OCI-LY3 (cell line): Measurements from ENCODE around the gene ICAM2.
A peak's percentile ranks its signal among the peaks of the same experiment; 100 is the strongest.

Experiments
- H2AFZ ChIP-seq: fragments of 200-600, 300-600 bp; shearing (Covaris generic); 2 replicates; pipeline ENCODE4 v1.6.0; 2014; ENCODE audit warnings: antibody characterized with exemption, low read depth, low read length
- H3K27ac ChIP-seq: fragments of 200-600, 300-600 bp; sonication (generic); 2 replicates; pipeline ENCODE4 v1.5.1; 2014; ENCODE audit warnings: mild to moderate bottlenecking, low read length, moderate library complexity, mixed read lengths
- H3K27me3 ChIP-seq: fragments of 200-600, 300-600 bp; sonication (generic); 2 replicates; pipeline ENCODE4 v1.6.1; 2014; ENCODE audit warnings: low read depth, low read length, mixed read lengths
- H3K36me3 ChIP-seq: fragments of 200-600, 300-600 bp; sonication (generic); replicated peaks from 2 replicates; pipeline ENCODE3; 2014; ENCODE audit warnings: low read depth, low read length, mixed read lengths
- H3K4me1 ChIP-seq: fragments of 300-600, 200-600 bp; sonication (generic); 2 replicates; pipeline ENCODE4 v1.6.1; 2014; ENCODE audit warnings: low read length, mixed read lengths
- H3K4me2 ChIP-seq: fragments of 200-600, 300-600 bp; sonication (generic); 2 replicates; pipeline ENCODE4 v1.6.1; 2014; ENCODE audit warnings: low read length, mixed read lengths
- H3K4me3 ChIP-seq: fragments of 300-600, 200-600 bp; sonication (generic); 2 replicates; pipeline ENCODE4 v1.5.1; 2014; ENCODE audit warnings: antibody characterized with exemption, mild to moderate bottlenecking, low read length, moderate library complexity
- H3K79me2 ChIP-seq: fragments of 300-600, 200-600 bp; shearing (Covaris generic); 2 replicates; pipeline ENCODE4 v1.6.1; 2014; ENCODE audit warnings: mild to moderate bottlenecking, low read length, mixed read lengths
- H3K9ac ChIP-seq: fragments of 300-600, 200-600 bp; shearing (Covaris generic); 2 replicates; pipeline ENCODE4 v1.6.0; 2014; ENCODE audit warnings: mild to moderate bottlenecking, low read length, moderate library complexity
- H3K9me3 ChIP-seq: fragments of 200-600, 300-600 bp; shearing (Covaris generic); 2 replicates; pipeline ENCODE4 v1.6.1; 2014; ENCODE audit warnings: low read length, mixed read lengths; ENCODE audit not compliant: insufficient read depth
- H4K20me1 ChIP-seq: fragments of 200-600, 300-600 bp; sonication (generic); 2 replicates; pipeline ENCODE4 v1.6.1; 2016; ENCODE audit warnings: low read length, mixed read lengths; ENCODE audit not compliant: insufficient read depth
- CTCF ChIP-seq: fragments of 200-600, 300-600 bp; sonication (generic); IDR thresholded peaks from 2 replicates; pipeline ENCODE4 v1.5.1; 2014; ENCODE audit warnings: antibody characterized with exemption, low read length, low read depth
- EZH2phosphoT487 ChIP-seq: fragments of 200-600 bp; shearing (Covaris generic); IDR thresholded peaks from 2 replicates; pipeline ENCODE4 v1.6.1; 2018; ENCODE audit warnings: antibody characterized with exemption, mixed run types, low read depth

The ICAM2 gene

GRCh38 chr17:64001091-64001579 is 19.3 kb downstream of the ICAM2 start:
- H3K4me2 ChIP-seq, result no peak overlapping the region
- H3K79me2 ChIP-seq, result no peaks in the 10 kb centered on the region
- no peak overlapping the region for H2AFZ ChIP-seq
- H3K9me3 ChIP-seq, result no peaks in the 10 kb centered on the region
- H3K4me1 ChIP-seq, result peaks cover 9% of the 10 kb centered on the region
- no peak overlapping the region for H3K9ac ChIP-seq
- peaks cover 15% of the 10 kb centered on the region for H3K27me3 ChIP-seq
- no peaks in the 10 kb centered on the region for H4K20me1 ChIP-seq
- no peak overlapping the region for H3K27ac ChIP-seq
- H3K36me3 ChIP-seq, result peaks cover 8% of the 10 kb centered on the region
- H3K4me3 ChIP-seq, result no peak overlapping the region
- TF ChIP-seq EZH2phosphoT487 (no peak), CTCF (no peak)

GRCh38 chr17:63999680-64000531 is 20.5 kb downstream of the ICAM2 start:
- H3K4me1 ChIP-seq, result peaks cover 9% of the 10 kb centered on the region
- H3K9ac ChIP-seq, result no peak overlapping the region
- H4K20me1 ChIP-seq, result no peaks in the 10 kb centered on the region
- H3K4me3 ChIP-seq, result no peak overlapping the region
- no peaks in the 10 kb centered on the region for H3K9me3 ChIP-seq
- no peaks in the 10 kb centered on the region for H3K79me2 ChIP-seq
- no peak overlapping the region for H3K27ac ChIP-seq
- H3K4me2 ChIP-seq, result no peak overlapping the region
- TF ChIP-seq CTCF, result no peak
- TF ChIP-seq EZH2phosphoT487, result no peak
- peaks cover 23% of the 10 kb centered on the region for H3K27me3 ChIP-seq
- H3K36me3 ChIP-seq, result peaks cover 8% of the 10 kb centered on the region
- no peak overlapping the region for H2AFZ ChIP-seq

- H4K20me1 ChIP-seq, result no peaks in the 10 kb centered on the region
- peaks cover 9% of the 10 kb centered on the region for H3K4me1 ChIP-seq
- H3K36me3 ChIP-seq, result peaks cover 8% of the 10 kb centered on the region
- H3K4me2 ChIP-seq, result peak overlapping the region; percentile 98
- no peaks in the 10 kb centered on the region for H3K79me2 ChIP-seq
- H3K9me3 ChIP-seq, result no peaks in the 10 kb centered on the region
- TF ChIP-seq CTCF (no peak), EZH2phosphoT487 (no peak)
- peak overlapping the region; percentile 73; the same call in 1 of the 2 replicates for H2AFZ ChIP-seq
- no peak overlapping the region for H3K27ac ChIP-seq
- peaks cover 27% of the 10 kb centered on the region for H3K27me3 ChIP-seq
- H3K9ac ChIP-seq, result peak overlapping the region; percentile 36; the same call in 1 of the 2 replicates
- H3K4me3 ChIP-seq, result peak overlapping the region; percentile 86
Observed at GRCh38 chr17:63998721-63999679, 21.4 kb downstream of the ICAM2 start.
